Measurements from ENCODE around the gene HSD17B4. TPM values are rescaled to one million over a fixed set of nuclear protein-coding genes. Genes with fewer than 3 reads are reported as not detected.

HSD17B4 gene
- total and polyA plus RNA-seq, 12 donors, result 236 to 620 (median 344) TPM

DNA sequence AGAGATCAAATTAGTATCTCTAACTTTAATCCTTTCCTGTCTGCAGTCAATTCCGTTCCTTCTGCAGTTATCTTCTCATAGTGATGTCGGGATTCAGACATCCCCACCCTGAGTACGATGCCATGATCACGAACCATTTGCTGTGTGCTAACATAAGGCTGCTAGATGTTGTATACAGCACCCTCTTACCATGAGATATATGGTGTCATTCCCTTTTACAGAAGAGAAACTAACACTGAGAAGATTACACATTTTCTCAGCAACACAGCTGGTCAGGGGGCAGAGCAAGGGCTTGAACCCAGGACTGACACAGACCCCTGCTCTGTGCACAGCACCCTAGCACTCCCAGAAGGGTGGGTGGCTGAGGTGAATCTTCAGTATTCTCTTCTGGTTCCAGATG, 46.9 kb upstream of the HSD17B4 start:
- no peak overlapping the region for H3K27ac ChIP-seq
- H3K27me3 ChIP-seq, result no peaks in the 10 kb centered on the region
- no peaks in the 10 kb centered on the region for H3K9me3 ChIP-seq (replicated peaks in 1 of 3)
- intact Hi-C loops (cut with DNase I), result loop anchor here in 1 of 2 donors (10.0 kb wide), 1 partner anchor 141 kb away; no protein-coding TSS in a partner anchor
- no peak overlapping the region for H3K4me3 ChIP-seq
- 75 to 82% (median 80%) methylated on average over 4 of the region's 4 CpGs for WGBS, 4 donors
- H3K36me3 ChIP-seq (replicated peaks in 1 of 2), result no peaks in the 10 kb centered on the region
- no peak for DNase-seq
- no peaks in the 10 kb centered on the region for H3K4me1 ChIP-seq (replicated peaks in 1 of 2)
- no peak for TF ChIP-seq POLR2A (IDR thresholded peaks at IDR 0.05)
- TF ChIP-seq, protein P1, sequence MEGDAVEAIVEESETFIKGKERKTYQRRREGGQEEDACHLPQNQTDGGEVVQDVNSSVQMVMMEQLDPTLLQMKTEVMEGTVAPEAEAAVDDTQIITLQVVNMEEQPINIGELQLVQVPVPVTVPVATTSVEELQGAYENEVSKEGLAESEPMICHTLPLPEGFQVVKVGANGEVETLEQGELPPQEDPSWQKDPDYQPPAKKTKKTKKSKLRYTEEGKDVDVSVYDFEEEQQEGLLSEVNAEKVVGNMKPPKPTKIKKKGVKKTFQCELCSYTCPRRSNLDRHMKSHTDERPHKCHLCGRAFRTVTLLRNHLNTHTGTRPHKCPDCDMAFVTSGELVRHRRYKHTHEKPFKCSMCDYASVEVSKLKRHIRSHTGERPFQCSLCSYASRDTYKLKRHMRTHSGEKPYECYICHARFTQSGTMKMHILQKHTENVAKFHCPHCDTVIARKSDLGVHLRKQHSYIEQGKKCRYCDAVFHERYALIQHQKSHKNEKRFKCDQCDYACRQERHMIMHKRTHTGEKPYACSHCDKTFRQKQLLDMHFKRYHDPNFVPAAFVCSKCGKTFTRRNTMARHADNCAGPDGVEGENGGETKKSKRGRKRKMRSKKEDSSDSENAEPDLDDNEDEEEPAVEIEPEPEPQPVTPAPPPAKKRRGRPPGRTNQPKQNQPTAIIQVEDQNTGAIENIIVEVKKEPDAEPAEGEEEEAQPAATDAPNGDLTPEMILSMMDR (IDR thresholded peaks at IDR 0.05), result no peak

DNA sequence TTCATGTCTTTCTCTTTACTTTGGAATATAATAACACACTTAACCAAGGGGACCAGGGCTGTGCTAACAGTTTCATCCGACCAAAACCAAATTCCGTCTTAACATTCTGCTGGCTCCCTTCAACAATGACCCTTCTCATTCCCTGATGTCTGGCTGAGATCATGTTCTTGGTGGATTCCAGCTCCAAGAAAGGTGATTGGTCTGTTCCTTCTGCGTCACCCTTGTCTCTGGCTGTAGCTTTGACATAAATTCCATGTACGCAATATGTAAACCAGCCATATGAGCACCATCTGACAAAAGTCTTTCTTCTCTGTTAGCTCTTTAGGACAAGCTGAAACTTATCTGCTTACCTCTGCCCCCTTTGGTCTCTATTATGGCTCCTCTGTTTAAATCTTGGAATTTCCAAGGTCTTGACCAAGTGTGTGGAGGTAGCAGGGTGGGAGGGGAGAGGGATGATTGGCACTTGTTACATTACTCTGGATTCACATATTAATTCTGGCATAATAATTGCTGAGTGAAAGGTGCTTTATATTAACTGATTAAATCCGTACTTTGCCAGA, 45.7 kb upstream of the HSD17B4 start:
- Histone ChIP-seq H3K27ac (no peak overlapping the region), H3K9me3 (replicated peaks in 1 of 3) (no peaks in the 10 kb centered on the region), H3K36me3 (replicated peaks in 1 of 2) (no peaks in the 10 kb centered on the region), H3K27me3 (no peaks in the 10 kb centered on the region), H3K4me3 (no peak overlapping the region), H3K4me1 (replicated peaks in 1 of 2) (peaks cover 6 to 7% of the 10 kb centered on the region in 2 donors)
- TF ChIP-seq POLR2A (IDR thresholded peaks at IDR 0.05), result no peak
- TF ChIP-seq, protein P1 (IDR thresholded peaks at IDR 0.05), result no peak
- DNase-seq, result no peak
- 85 to 96% (median 92%) methylated on average over 5 of the region's 5 CpGs for WGBS, 4 donors
- intact Hi-C loops (cut with DNase I), result loop anchor here in 1 of 2 donors (10.0 kb wide), 1 partner anchor 142 kb away; no protein-coding TSS in a partner anchor

DNA sequence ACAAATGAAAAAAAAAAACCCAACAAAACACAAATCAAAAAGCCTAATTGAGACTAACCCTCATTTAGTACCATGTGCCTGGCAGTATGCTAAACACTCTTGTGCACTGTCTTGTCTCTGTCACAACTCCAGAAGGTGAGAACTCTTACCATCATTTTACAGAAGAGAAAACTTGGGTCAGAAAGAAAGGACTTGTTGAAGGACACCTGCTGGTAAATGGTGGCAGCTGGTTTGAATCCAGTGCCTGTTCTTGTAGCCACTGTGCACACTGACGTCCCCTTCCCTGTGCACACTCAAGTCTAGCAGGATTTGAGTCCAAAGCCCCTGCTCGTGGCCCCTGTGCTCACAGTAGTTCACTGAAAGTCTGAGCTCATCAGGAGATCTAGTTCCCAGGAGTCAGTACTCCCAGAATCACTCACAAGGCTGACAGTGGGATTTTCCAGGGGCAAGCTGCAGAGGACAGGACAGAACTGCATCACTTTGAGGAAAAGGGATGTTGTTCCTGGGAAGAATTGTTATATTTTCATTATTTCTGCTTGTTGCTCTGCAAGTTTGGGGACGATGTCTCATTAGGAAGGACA, 43.0 kb upstream of the HSD17B4 start:
- no peak for DNase-seq
- WGBS, 4 donors, result 69 to 78% (median 72%) methylated on average over 3 of the region's 3 CpGs
- Histone ChIP-seq H3K9me3 (replicated peaks in 1 of 3) (no peaks in the 10 kb centered on the region), H3K27me3 (no peaks in the 10 kb centered on the region), H3K4me3 (no peak overlapping the region), H3K36me3 (replicated peaks in 1 of 2) (no peaks in the 10 kb centered on the region), H3K27ac (no peak overlapping the region), H3K4me1 (replicated peaks in 1 of 2) (peaks cover 8 to 9% of the 10 kb centered on the region in 2 donors)
- intact Hi-C loops (cut with DNase I), result loop anchor here in 1 of 2 donors (10.0 kb wide), 1 partner anchor 145 kb away; no protein-coding TSS in a partner anchor
- no peak for TF ChIP-seq POLR2A (IDR thresholded peaks at IDR 0.05)
- TF ChIP-seq, protein P1 (IDR thresholded peaks at IDR 0.05), result no peak

DNA sequence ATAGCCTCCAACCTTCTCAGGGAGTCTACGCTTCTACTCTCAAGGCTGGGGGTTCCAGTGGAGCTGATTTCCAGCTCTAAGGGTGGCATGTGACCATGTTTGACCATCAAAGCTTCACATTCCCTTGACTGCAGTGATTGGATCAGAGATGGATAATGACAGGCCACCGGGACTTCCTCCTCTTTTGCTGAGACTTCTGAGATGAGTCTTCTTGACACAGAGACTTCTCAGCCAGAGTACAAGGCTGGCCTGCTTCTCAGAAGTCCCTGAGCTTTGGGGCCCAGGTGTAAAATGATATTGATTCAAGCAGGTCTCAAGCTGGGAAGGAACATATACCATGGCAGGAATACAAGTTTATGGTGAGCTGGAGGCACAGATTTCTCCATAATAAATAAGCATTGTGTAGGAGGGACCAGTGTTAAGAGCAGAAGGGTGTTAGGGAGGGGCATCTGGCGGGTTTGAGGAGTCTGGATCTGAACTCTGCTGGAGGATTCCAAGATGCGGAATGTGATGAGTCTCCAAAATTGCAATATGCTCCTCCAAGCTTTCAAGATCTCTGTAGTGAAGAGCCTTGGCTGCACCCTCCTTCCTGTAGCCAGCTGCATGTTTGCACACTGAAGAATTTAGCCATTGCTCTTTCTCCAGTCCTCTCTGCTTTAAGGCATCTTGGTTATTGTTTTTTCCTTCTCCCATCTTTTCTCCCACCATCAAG, 41.7 kb upstream of the HSD17B4 start:
- Histone ChIP-seq H3K9me3 (replicated peaks in 1 of 3) (no peaks in the 10 kb centered on the region), H3K36me3 (replicated peaks in 1 of 2) (no peaks in the 10 kb centered on the region), H3K4me3 (no peak overlapping the region), H3K27me3 (no peaks in the 10 kb centered on the region), H3K4me1 (replicated peaks in 1 of 2) (peaks cover 8 to 9% of the 10 kb centered on the region in 2 donors), H3K27ac (no peak overlapping the region)
- no peak for DNase-seq
- intact Hi-C loops (cut with DNase I), result loop anchor here in 1 of 2 donors (5.0 kb wide), 1 partner anchor 423 kb away; the partner anchor contains the start of gene DTWD2
- TF ChIP-seq, protein P1 (IDR thresholded peaks at IDR 0.05), result no peak
- no peak for TF ChIP-seq POLR2A (IDR thresholded peaks at IDR 0.05)
- WGBS, 4 donors, result 73 to 83% (median 81%) methylated on average over 3 to 4 of the region's 4 CpGs

Data from adrenal gland (tissue), 12 donors.